Gastroesophageal sphincter (tissue), 4 donors: Measurements from ENCODE around the gene OR4C6. TPM values are rescaled to one million over a fixed set of nuclear protein-coding genes. Genes with fewer than 3 reads are reported as not detected.

Experiments used
- ATAC-seq: fragments of 150-250 bp; one replicate; pipeline ENCODE4 v1.9.1; 2016; ENCODE audit warnings: mild to moderate bottlenecking, moderate library complexity
- H3K27ac ChIP-seq, 4 donors: fragments of 200-600 bp; sonication (generic) in 3 of 4; 1 replicate in 3 of 4; 2 replicates in 1 of 4; pipeline ENCODE4 v1.5.1; 2016 to 2019
- H3K27me3 ChIP-seq: fragments of 200-600 bp; sonication (generic); one replicate; pipeline ENCODE4 v1.5.1; 2019
- H3K36me3 ChIP-seq, 2 donors: fragments of 200-600 bp; sonication (generic); one replicate each; pipeline ENCODE4 v1.5.1; 2019; ENCODE audit warnings: control low read depth in 1 of 2
- H3K4me1 ChIP-seq, 3 donors: fragments of 200-600 bp; sonication (generic); 1 replicate in 2 of 3; 2 replicates in 1 of 3; pipeline ENCODE4 v1.5.1; 2016 to 2019; ENCODE audit warnings: control low read depth in 2 of 3
- H3K4me3 ChIP-seq, 2 donors: fragments of 200-600 bp; sonication (generic); one replicate each; pipeline ENCODE4 v1.5.1; 2019; ENCODE audit warnings: mild to moderate bottlenecking in 1 of 2, moderate library complexity in 1 of 2
- H3K9me3 ChIP-seq, 3 donors: fragments of 200-600 bp; sonication (generic); one replicate each; pipeline ENCODE4 v1.5.1; 2017 to 2019; ENCODE audit warnings: control low read depth in 2 of 3
- EP300 ChIP-seq: sonication (generic); formaldehyde crosslinking; IDR thresholded peaks from one replicate; pipeline ENCODE4 v1.6.1; 2017; ENCODE audit warnings: antibody characterized with exemption, mild to moderate bottlenecking
- POLR2A ChIP-seq, 2 donors: fragments of 450-650 bp; IDR thresholded peaks; one replicate each; pipeline ENCODE4 v1.6.1; 2017; ENCODE audit warnings: antibody characterized with exemption in 2 of 2, mild to moderate bottlenecking in 2 of 2, moderate library complexity in 1 of 2
- POLR2AphosphoS5 ChIP-seq: sonication (generic); formaldehyde crosslinking; IDR thresholded peaks from one replicate; pipeline ENCODE4 v1.6.1; 2017; ENCODE audit warnings: antibody characterized with exemption
- WGBS, 2 donors: methylation state at CpG; one replicate each; pipeline ENCODE4 v1.1.5; 2018; ENCODE audit warnings: low coverage in 1 of 2; 5-methylcytosine and 5-hydroxymethylcytosine counted together
- total RNA-seq, 4 donors: library from RNA; depleted of rRNA; stranded (reverse); fragments of >200 nt; gene quantifications; one replicate each; pipeline ENCODE4 v1.1.0, GENCODE V29; 2016
- TF ChIP-seq, protein P1 (sequence below), 4 experiments: fragments of 200-600 bp in 2 of 4; fragments of 450-650 bp in 2 of 4; sonication (generic) in 1 of 4; IDR thresholded peaks; one replicate each; pipeline ENCODE4 v1.5.1; 2017 to 2019; ENCODE audit warnings: antibody characterized with exemption in 4 of 4, mild to moderate bottlenecking in 2 of 4, moderate library complexity in 2 of 4

Gene OR4C6
- total RNA-seq, 4 donors from 2014 or later = not detected

DNA sequence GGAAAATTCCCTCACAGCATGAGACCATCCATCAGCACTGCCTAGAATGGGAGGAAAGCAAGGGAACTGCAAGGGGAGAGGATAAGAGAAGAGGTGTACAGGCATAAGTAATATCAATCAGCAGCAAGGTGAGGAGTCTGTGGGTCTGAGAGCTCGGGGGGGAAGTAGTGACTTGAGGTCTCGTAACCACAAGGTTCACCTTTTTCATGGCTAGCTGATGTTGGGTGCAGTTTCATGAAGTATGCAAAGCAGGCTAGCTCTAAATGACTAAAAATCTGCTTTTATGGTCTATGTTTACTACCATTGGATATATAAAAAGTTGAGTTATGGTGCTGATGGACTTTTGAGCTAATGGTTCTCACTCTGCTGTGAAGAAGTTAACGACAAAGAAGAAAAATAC is 35.8 kb downstream of the OR4C6 start:
- peaks cover 0 to 16% (median 0%) of the 10 kb centered on the region in 3 donors for H3K9me3 ChIP-seq
- H3K4me3 ChIP-seq = no peak overlapping the region
- no peak overlapping the region for H3K27ac ChIP-seq
- 73 to 75% methylated on average over 3 of the region's 3 CpGs for WGBS, 2 donors
- no peaks in the 10 kb centered on the region for H3K27me3 ChIP-seq
- no peak for ATAC-seq
- H3K36me3 ChIP-seq = no peaks in the 10 kb centered on the region
- TF ChIP-seq, protein P1, sequence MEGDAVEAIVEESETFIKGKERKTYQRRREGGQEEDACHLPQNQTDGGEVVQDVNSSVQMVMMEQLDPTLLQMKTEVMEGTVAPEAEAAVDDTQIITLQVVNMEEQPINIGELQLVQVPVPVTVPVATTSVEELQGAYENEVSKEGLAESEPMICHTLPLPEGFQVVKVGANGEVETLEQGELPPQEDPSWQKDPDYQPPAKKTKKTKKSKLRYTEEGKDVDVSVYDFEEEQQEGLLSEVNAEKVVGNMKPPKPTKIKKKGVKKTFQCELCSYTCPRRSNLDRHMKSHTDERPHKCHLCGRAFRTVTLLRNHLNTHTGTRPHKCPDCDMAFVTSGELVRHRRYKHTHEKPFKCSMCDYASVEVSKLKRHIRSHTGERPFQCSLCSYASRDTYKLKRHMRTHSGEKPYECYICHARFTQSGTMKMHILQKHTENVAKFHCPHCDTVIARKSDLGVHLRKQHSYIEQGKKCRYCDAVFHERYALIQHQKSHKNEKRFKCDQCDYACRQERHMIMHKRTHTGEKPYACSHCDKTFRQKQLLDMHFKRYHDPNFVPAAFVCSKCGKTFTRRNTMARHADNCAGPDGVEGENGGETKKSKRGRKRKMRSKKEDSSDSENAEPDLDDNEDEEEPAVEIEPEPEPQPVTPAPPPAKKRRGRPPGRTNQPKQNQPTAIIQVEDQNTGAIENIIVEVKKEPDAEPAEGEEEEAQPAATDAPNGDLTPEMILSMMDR (IDR thresholded peaks at IDR 0.05) = no peak
- no peak for TF ChIP-seq POLR2AphosphoS5
- TF ChIP-seq POLR2A (IDR thresholded peaks at IDR 0.05) = no peak
- TF ChIP-seq EP300 = no peak
- no peaks in the 10 kb centered on the region for H3K4me1 ChIP-seq

DNA sequence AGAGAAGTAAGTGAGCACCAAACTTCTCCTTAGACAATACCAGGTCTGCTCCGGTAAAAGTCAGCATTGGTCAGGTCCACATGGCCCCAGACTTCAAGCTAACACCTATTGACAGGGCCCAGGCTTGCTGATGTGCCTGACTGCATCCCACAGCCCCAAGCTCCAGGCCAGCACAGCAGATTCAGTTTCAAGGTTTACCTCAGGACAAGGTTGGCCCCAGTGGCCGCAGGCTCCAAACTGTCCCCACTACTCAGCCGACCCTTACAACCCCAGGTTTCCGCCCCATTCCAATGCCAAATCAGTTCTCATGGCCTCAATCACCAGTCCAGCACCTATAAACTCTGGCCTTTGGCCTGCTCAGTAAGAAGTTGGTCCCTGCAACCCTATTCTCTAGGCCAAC is 39.4 kb downstream of the OR4C6 start:
- no peaks in the 10 kb centered on the region for H3K36me3 ChIP-seq
- TF ChIP-seq, protein P1 (IDR thresholded peaks at IDR 0.05) = no peak
- TF ChIP-seq POLR2AphosphoS5 (no peak), POLR2A (IDR thresholded peaks at IDR 0.05) (no peak), EP300 (no peak)
- H3K9me3 ChIP-seq = peaks cover 0 to 16% (median 0%) of the 10 kb centered on the region in 3 donors
- ATAC-seq = no peak
- no peak overlapping the region for H3K27ac ChIP-seq
- no peaks in the 10 kb centered on the region for H3K27me3 ChIP-seq
- H3K4me1 ChIP-seq = no peaks in the 10 kb centered on the region
- WGBS, 2 donors = 79 to 81% methylated on average over 3 of the region's 4 CpGs
- no peak overlapping the region for H3K4me3 ChIP-seq

DNA sequence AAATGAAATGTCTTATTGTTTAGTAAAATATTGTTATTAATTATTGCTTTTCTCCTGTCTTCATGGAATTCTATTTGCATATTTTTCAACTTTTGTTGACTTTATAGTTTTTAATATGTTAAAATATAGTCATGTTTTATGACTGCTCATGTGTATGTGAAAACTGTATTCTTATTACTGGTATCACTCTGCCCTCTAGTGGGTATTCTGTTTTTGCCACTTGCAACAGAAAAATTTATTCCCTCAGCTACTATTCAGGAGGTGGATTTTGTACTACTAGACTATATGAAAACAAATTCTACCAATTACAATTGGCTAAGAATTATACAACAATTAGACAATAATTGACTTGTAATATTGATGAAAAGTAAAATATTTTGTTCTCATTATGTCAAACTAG is 45.0 kb downstream of the OR4C6 start:
- H3K9me3 ChIP-seq = peaks cover 0 to 6% (median 0%) of the 10 kb centered on the region in 3 donors
- H3K36me3 ChIP-seq = no peaks in the 10 kb centered on the region
- no peaks in the 10 kb centered on the region for H3K27me3 ChIP-seq
- H3K4me1 ChIP-seq = no peaks in the 10 kb centered on the region
- TF ChIP-seq, protein P1 (IDR thresholded peaks at IDR 0.05) = peak in 1 of 4 experiments; percentile 22
- TF ChIP-seq POLR2A (IDR thresholded peaks at IDR 0.05) = no peak
- no peak for ATAC-seq
- no peak overlapping the region for H3K4me3 ChIP-seq
- H3K27ac ChIP-seq = no peak overlapping the region

DNA sequence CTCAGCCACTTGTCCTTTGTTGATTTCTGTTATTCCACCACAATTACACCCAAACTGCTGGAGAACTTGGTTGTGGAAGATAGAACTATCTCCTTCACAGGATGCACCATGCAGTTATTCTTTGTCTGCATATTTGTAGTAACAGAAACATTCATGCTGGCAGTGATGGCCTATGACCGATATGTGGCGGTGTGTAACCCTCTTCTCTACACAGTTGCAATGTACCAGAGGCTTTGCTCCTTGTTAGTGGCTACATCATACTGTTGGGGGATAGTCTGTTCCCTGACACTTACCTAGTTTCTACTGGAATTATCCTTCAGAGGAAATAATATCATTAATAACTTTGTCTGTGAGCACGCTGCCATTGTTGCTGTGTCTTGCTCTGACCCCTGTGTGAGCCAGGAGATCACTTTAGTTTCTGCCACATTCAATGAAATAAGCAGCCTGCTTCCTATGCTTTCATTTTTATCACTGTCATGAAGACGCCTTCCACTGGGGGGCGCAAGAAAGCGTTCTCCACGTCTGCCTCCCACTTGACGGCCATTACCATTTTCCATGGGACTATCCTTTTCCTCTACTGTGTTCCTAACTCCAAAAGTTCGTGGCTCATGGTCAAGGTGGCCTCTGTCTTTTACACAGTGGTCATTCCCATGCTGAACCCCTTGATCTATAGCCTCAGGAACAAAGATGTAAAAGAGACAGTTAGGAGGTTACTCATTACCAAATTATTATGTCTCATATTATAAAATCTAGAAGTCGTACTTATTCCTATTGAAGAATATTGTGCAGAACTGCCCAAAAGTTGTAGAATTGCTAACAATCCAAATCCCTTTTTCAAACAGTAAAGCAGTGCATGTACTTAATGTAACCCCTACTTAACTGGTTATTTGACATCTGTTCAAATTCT is 53.2 kb downstream of the OR4C6 start:
- Histone ChIP-seq H3K36me3 (no peaks in the 10 kb centered on the region), H3K4me1 (no peaks in the 10 kb centered on the region), H3K27ac (no peak overlapping the region), H3K27me3 (no peaks in the 10 kb centered on the region), H3K4me3 (no peak overlapping the region), H3K9me3 (peaks cover 0 to 9% (median 0%) of the 10 kb centered on the region in 3 donors)
- no peak for ATAC-seq
- WGBS, 2 donors = 31 to 41% methylated on average over 7 to 10 of the region's 10 CpGs
- no peak for TF ChIP-seq POLR2A (IDR thresholded peaks at IDR 0.05)
- TF ChIP-seq POLR2AphosphoS5 = no peak
- TF ChIP-seq, protein P1 (IDR thresholded peaks at IDR 0.05) = no peak
- TF ChIP-seq EP300 = no peak

Other genes with a start within 250 kb of the OR4C6 start
- gene OR4C15, start 107.7 kb upstream of the OR4C6 start, total RNA-seq = not detected
- gene OR4C16, start 90.1 kb upstream of the OR4C6 start, total RNA-seq = not detected
- gene OR4C11, start 54.6 kb upstream of the OR4C6 start, total RNA-seq = not detected
- gene OR4P4, start 27.1 kb upstream of the OR4C6 start, total RNA-seq = not detected
- gene OR4S2, start 13.9 kb upstream of the OR4C6 start, total RNA-seq = not detected
- not detected for gene OR5D13, start 111.2 kb downstream of the OR4C6 start, total RNA-seq
- gene OR5D14, start 133.4 kb downstream of the OR4C6 start, total RNA-seq = under 1 TPM in 1 of 4 donors, not detected in 3; 0.89 TPM
- gene OR5L1, start 149.2 kb downstream of the OR4C6 start, total RNA-seq = not detected
- gene OR5D18, start 157.4 kb downstream of the OR4C6 start, total RNA-seq = not detected
- not detected for gene OR5L2, start 165.0 kb downstream of the OR4C6 start, total RNA-seq
- gene OR5D16, start 176.6 kb downstream of the OR4C6 start, total RNA-seq = not detected
- not detected for gene TRIM51, start 221.1 kb downstream of the OR4C6 start, total RNA-seq